PC-9 (cell line): Measurements from ENCODE around the gene TRANK1.

Experiments used
- EZH2 ChIP-seq: fragments of 200-600 bp; sonication (generic); IDR thresholded peaks from 2 replicates; pipeline ENCODE4 v1.8.0; 2017; ENCODE audit warnings: antibody characterized with exemption, low read depth
- TF ChIP-seq, protein P1 (sequence below): fragments of 200-600 bp; sonication (generic); conservative IDR thresholded peaks from 2 replicates; pipeline ENCODE4 v1.6.1; 2017; ENCODE audit warnings: mixed run types, antibody characterized with exemption, mild to moderate bottlenecking, moderate library complexity

GRCh38 chr3:36777424-36778218, 167.2 kb downstream of the TRANK1 start:
- TF ChIP-seq, protein P1, sequence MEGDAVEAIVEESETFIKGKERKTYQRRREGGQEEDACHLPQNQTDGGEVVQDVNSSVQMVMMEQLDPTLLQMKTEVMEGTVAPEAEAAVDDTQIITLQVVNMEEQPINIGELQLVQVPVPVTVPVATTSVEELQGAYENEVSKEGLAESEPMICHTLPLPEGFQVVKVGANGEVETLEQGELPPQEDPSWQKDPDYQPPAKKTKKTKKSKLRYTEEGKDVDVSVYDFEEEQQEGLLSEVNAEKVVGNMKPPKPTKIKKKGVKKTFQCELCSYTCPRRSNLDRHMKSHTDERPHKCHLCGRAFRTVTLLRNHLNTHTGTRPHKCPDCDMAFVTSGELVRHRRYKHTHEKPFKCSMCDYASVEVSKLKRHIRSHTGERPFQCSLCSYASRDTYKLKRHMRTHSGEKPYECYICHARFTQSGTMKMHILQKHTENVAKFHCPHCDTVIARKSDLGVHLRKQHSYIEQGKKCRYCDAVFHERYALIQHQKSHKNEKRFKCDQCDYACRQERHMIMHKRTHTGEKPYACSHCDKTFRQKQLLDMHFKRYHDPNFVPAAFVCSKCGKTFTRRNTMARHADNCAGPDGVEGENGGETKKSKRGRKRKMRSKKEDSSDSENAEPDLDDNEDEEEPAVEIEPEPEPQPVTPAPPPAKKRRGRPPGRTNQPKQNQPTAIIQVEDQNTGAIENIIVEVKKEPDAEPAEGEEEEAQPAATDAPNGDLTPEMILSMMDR = no peak
- no peak for TF ChIP-seq EZH2
